Activated B cell treated with CpG ODN at 0.5 μM for 24 hours (primary cell): ENCODE measurements around the gene KRTAP19-2. TPM values are rescaled to one million over a fixed set of nuclear protein-coding genes. Genes with fewer than 3 reads are reported as not detected.

ENCODE experiments used
- ATAC-seq: fragments of 200-7000 bp; cut with Tn5 transposase; one replicate; pipeline ENCODE4 v1.10.0; 2021; ENCODE audit warnings: low read depth, mild to moderate bottlenecking, moderate library complexity
- CTCF ChIA-PET: fragments of 350-600 bp; sonication (Branson Sonifier 250); formaldehyde crosslinking; loops from one replicate; lab custom pipeline; 2021; ENCODE audit warnings: antibody characterized with exemption; lab: Charles Lee
- POLR2A ChIA-PET: fragments of 350-600 bp; sonication (Branson Sonifier 250); formaldehyde crosslinking; loops from one replicate; lab custom pipeline; 2021; ENCODE audit warnings: antibody characterized with exemption; lab: Charles Lee
- DNase-seq: peaks from one replicate; pipeline ENCODE4 v3.0.0; 2022
- H3K27ac Mint-ChIP-seq: one replicate; pipeline ENCODE4 v1.8.0; 2020; ENCODE audit warnings: mixed read lengths
- H3K27me3 Mint-ChIP-seq: one replicate; pipeline ENCODE4 v1.8.0; 2021; ENCODE audit warnings: mixed read lengths
- H3K36me3 Mint-ChIP-seq: one replicate; pipeline ENCODE4 v1.8.0; 2021; ENCODE audit warnings: low read depth, mixed read lengths
- H3K4me1 Mint-ChIP-seq: one replicate; pipeline ENCODE4 v1.8.0; 2021; ENCODE audit warnings: mixed read lengths
- H3K4me3 Mint-ChIP-seq: one replicate; pipeline ENCODE4 v1.8.0; 2020; ENCODE audit warnings: mild to moderate bottlenecking, mixed read lengths
- H3K9me3 Mint-ChIP-seq: one replicate; pipeline ENCODE4 v1.8.0; 2020; ENCODE audit warnings: mixed read lengths
- intact Hi-C: fragments of 100-400 bp; cut with micrococcal nuclease; formaldehyde crosslinking; loops from one replicate; pipeline ENCODE4 v1.15.1; 2024
- total RNA-seq: library from RNA; stranded (reverse); gene quantifications from 2 replicates; pipeline ENCODE4 v1.2.3, GENCODE V29; 2022
- TF ChIP-seq, protein P1 (sequence below): fragments of 200-600 bp; IDR thresholded peaks from one replicate; pipeline ENCODE4 v1.8.0; 2022; ENCODE audit warnings: antibody characterized with exemption, mild to moderate bottlenecking

Gene KRTAP19-2
- total RNA-seq, 1 donor from 2014 or later, result not detected

- intact Hi-C loops, result loop anchor here (10.0 kb wide), 1 partner anchor 51 kb away; the partner anchor contains the start of genes KRTAP19-3 and KRTAP19-4
- TF ChIP-seq, protein P1, sequence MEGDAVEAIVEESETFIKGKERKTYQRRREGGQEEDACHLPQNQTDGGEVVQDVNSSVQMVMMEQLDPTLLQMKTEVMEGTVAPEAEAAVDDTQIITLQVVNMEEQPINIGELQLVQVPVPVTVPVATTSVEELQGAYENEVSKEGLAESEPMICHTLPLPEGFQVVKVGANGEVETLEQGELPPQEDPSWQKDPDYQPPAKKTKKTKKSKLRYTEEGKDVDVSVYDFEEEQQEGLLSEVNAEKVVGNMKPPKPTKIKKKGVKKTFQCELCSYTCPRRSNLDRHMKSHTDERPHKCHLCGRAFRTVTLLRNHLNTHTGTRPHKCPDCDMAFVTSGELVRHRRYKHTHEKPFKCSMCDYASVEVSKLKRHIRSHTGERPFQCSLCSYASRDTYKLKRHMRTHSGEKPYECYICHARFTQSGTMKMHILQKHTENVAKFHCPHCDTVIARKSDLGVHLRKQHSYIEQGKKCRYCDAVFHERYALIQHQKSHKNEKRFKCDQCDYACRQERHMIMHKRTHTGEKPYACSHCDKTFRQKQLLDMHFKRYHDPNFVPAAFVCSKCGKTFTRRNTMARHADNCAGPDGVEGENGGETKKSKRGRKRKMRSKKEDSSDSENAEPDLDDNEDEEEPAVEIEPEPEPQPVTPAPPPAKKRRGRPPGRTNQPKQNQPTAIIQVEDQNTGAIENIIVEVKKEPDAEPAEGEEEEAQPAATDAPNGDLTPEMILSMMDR, result no peak
- H3K9me3 Mint-ChIP-seq, result peaks cover 4% of the 10 kb centered on the region
- H3K27me3 Mint-ChIP-seq, result no peaks in the 10 kb centered on the region
- no peaks in the 10 kb centered on the region for H3K4me1 Mint-ChIP-seq
- H3K36me3 Mint-ChIP-seq, result no peaks in the 10 kb centered on the region
- ChIA-PET POLR2A (no interaction called here), CTCF (no interaction called here)
- no peak overlapping the region for H3K4me3 Mint-ChIP-seq
- no peak for ATAC-seq
- H3K27ac Mint-ChIP-seq, result no peak overlapping the region
- no peak for DNase-seq
These were observed 43.0 kb downstream of the KRTAP19-2 start for GRCh38 chr21:30444204-30444603.

DNA sequence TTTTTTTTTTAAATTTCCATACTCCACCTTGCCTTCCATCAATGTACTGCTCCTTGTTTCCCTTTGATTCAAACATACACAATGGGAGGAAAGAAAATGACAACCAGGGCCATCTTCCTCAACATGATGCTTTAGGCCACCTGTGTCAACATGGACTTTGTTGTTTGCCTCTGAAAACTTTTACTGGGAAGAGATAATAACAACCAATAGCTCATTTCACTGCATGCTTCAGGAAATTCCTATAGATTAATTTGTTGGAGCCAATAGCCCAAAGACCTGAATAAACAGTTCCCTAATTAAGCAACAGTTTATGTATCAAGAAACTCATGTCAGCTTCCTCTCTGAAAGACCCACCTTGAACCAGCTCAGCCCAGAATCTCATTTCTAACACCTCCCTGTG is 44.0 kb downstream of the KRTAP19-2 start:
- DNase-seq (no peak), ATAC-seq (no peak)
- Mint-ChIP-seq H3K4me1 (no peaks in the 10 kb centered on the region), H3K27ac (no peak overlapping the region), H3K36me3 (no peaks in the 10 kb centered on the region), H3K9me3 (peaks cover 4% of the 10 kb centered on the region), H3K4me3 (no peak overlapping the region), H3K27me3 (no peaks in the 10 kb centered on the region)
- POLR2A ChIA-PET, result no interaction called here
- CTCF ChIA-PET, result no interaction called here
- TF ChIP-seq, protein P1, result no peak
- intact Hi-C loops, result loop anchor here (10.0 kb wide), 1 partner anchor 52 kb away; the partner anchor contains the start of genes KRTAP19-3 and KRTAP19-4

- no peak within 1 kb of the TSS for H3K27ac Mint-ChIP-seq
- TF ChIP-seq, protein P1, result no peak
- ATAC-seq (no peak), DNase-seq (no peak)
- H3K27me3 Mint-ChIP-seq, result no peaks in the 10 kb centered on the region
- CTCF ChIA-PET, result no interaction called here
- POLR2A ChIA-PET, result no interaction called here
- H3K4me3 Mint-ChIP-seq, result no peak within 1 kb of the TSS
- H3K36me3 Mint-ChIP-seq, result no peaks in the 10 kb centered on the region
- intact Hi-C loops, result loop anchor here (10.0 kb wide), 1 partner anchor 55 kb away; the partner anchor contains the start of genes KRTAP19-3 and KRTAP19-4
- no peaks in the 10 kb centered on the region for H3K4me1 Mint-ChIP-seq
- peaks cover 7% of the 10 kb centered on the region for H3K9me3 Mint-ChIP-seq
These were observed 47.3 kb downstream of the KRTAP19-2 start, which contains the start of gene KRTAP15-1 for GRCh38 chr21:30439975-30440374. TSS of gene KRTAP15-1 (plus strand) at chr21:30440275. CDS start at chr21:30440328, 53 bp downstream.

Other genes starting within 250 kb of the KRTAP19-2 start
- gene KRTAP24-1, start 204.5 kb downstream of the KRTAP19-2 start, total RNA-seq, result not detected in 2 replicates
- gene KRTAP25-1, start 197.9 kb downstream of the KRTAP19-2 start, total RNA-seq, result not detected in 2 replicates
- not detected in 2 replicates for gene KRTAP26-1, start 167.1 kb downstream of the KRTAP19-2 start, total RNA-seq
- gene KRTAP27-1, start 149.7 kb downstream of the KRTAP19-2 start, total RNA-seq, result not detected in 2 replicates
- gene KRTAP23-1, start 138.8 kb downstream of the KRTAP19-2 start, total RNA-seq, result not detected in 2 replicates
- not detected in 2 replicates for gene KRTAP13-2, start 115.2 kb downstream of the KRTAP19-2 start, total RNA-seq
- not detected in 2 replicates for gene KRTAP13-1, start 91.4 kb downstream of the KRTAP19-2 start, total RNA-seq
- gene KRTAP13-3, start 61.5 kb downstream of the KRTAP19-2 start, total RNA-seq, result not detected in 2 replicates
- gene KRTAP13-4, start 57.2 kb downstream of the KRTAP19-2 start, total RNA-seq, result not detected in 2 replicates
- not detected in 2 replicates for gene KRTAP15-1, start 47.2 kb downstream of the KRTAP19-2 start, total RNA-seq
- gene KRTAP19-1, start 7.1 kb downstream of the KRTAP19-2 start, total RNA-seq, result not detected in 2 replicates
- not detected in 2 replicates for gene KRTAP19-3, start 4.6 kb upstream of the KRTAP19-2 start, total RNA-seq
- not detected in 2 replicates for gene KRTAP19-4, start 9.7 kb upstream of the KRTAP19-2 start, total RNA-seq
- gene KRTAP19-5, start 14.7 kb upstream of the KRTAP19-2 start, total RNA-seq, result not detected in 2 replicates
- not detected in 2 replicates for gene KRTAP19-6, start 54.4 kb upstream of the KRTAP19-2 start, total RNA-seq
- gene KRTAP19-7, start 73.9 kb upstream of the KRTAP19-2 start, total RNA-seq, result not detected in 2 replicates
- not detected in 2 replicates for gene KRTAP22-2, start 103.0 kb upstream of the KRTAP19-2 start, total RNA-seq
- not detected in 2 replicates for gene KRTAP6-3, start 105.0 kb upstream of the KRTAP19-2 start, total RNA-seq
- gene KRTAP6-2, start 111.5 kb upstream of the KRTAP19-2 start, total RNA-seq, result not detected in 2 replicates
- not detected in 2 replicates for gene KRTAP22-1, start 113.7 kb upstream of the KRTAP19-2 start, total RNA-seq
- not detected in 2 replicates for gene KRTAP6-1, start 126.5 kb upstream of the KRTAP19-2 start, total RNA-seq
- gene KRTAP20-1, start 129.0 kb upstream of the KRTAP19-2 start, total RNA-seq, result not detected in 2 replicates
- gene KRTAP20-4, start 133.2 kb upstream of the KRTAP19-2 start, total RNA-seq, result not detected in 2 replicates
- gene KRTAP20-2, start 147.8 kb upstream of the KRTAP19-2 start, total RNA-seq, result not detected in 2 replicates
- not detected in 2 replicates for gene KRTAP20-3, start 155.4 kb upstream of the KRTAP19-2 start, total RNA-seq
- not detected in 2 replicates for gene KRTAP21-3, start 231.3 kb upstream of the KRTAP19-2 start, total RNA-seq